Mammary microvascular endothelial cell (primary cell): ENCODE results near the gene MYLIP. TPM values are rescaled to one million over a fixed set of nuclear protein-coding genes. Genes with fewer than 3 reads are reported as not detected.

Experiments used
- total RNA-seq: library from RNA; depleted of rRNA; stranded (reverse); fragments of >200 nt; gene quantifications from 2 replicates; pipeline ENCODE4 v1.2.3, GENCODE V29; 2015

Gene MYLIP
- 7.9 and 10.1 TPM in 2 replicates for total RNA-seq

DNA sequence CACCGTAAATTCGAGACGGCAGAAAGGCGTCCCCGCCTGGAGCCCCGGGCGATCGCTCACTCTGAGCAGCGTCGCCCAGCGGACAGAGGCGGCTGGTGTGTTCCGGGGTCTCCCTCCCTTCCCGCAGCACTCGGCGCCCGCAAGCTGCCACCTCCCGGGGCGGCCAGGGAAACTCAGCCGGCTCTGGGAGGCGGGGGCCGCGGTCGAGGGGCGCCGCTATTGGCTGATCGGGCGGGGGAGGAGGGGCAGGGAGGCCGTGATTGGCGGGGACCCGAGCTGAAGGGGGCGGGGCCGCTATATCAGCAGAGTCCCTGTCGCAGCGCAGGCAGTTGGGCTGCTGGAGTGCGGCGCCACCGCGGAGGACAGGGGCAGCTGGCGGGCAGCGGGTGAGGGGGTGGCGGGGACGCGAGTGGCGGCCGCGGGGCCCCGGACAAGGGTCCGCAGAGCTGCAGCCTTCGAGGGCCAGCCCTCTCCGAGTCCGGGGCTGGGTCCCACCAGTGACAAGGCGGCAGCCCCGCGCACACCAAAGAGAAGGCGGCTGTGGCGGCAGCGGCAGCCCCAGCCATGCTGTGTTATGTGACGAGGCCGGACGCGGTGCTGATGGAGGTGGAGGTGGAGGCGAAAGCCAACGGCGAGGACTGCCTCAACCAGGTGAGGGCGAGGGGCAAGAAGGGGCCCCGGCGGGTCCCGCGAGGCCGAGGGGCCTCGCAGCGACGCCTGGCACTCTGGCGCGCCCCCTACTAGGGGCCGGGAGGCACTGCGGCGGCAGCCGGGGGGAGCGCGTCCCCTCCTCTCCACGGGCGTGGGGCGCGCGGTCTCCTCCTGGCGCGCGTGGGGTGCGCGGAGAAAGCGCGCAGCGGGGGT, at the start of gene MYLIP:
MYLIP (plus strand) TSS at position 328 of the 864 bp plus-strand sequence; CDS start at position 565, 237 bp downstream.

Other genes with a start within 250 kb of the MYLIP start
- 33.0 and 36.5 TPM in 2 replicates for gene GMPR, start 109.5 kb downstream of the MYLIP start, total RNA-seq